Stimulated activated naive CD8-positive, alpha-beta T cell treated with anti-CD3 and anti-CD28 coated beads, Interleukin-15, Interleukin-2, amounts not matched to agents 100 ng/mL and 50 ng/mL, for 24 hours (primary cell): ENCODE results near the gene RYR3.

Source experiments
- H3K27ac Mint-ChIP-seq: one replicate; pipeline ENCODE4 v1.8.0; 2021; ENCODE audit warnings: mild to moderate bottlenecking, mixed read lengths
- H3K27me3 Mint-ChIP-seq: one replicate; pipeline ENCODE4 v1.8.0; 2021; ENCODE audit warnings: mixed read lengths
- H3K36me3 Mint-ChIP-seq: one replicate; pipeline ENCODE4 v1.8.0; 2021; ENCODE audit warnings: low read depth, mixed read lengths
- H3K4me1 Mint-ChIP-seq: one replicate; pipeline ENCODE4 v1.8.0; 2021; ENCODE audit warnings: low read depth, mixed read lengths
- H3K4me3 Mint-ChIP-seq: one replicate; pipeline ENCODE4 v1.8.0; 2021; ENCODE audit warnings: mild to moderate bottlenecking, mixed read lengths
- H3K9me3 Mint-ChIP-seq: one replicate; pipeline ENCODE4 v1.8.0; 2021; ENCODE audit warnings: mixed read lengths

RYR3 gene

GRCh38 chr15:33473005-33473404 is 162.2 kb downstream of the RYR3 start:
- no peak overlapping the region for H3K4me3 Mint-ChIP-seq
- H3K27me3 Mint-ChIP-seq, result peaks cover 10% of the 10 kb centered on the region
- H3K4me1 Mint-ChIP-seq, result no peaks in the 10 kb centered on the region
- no peaks in the 10 kb centered on the region for H3K36me3 Mint-ChIP-seq
- H3K9me3 Mint-ChIP-seq, result no peaks in the 10 kb centered on the region
- no peak overlapping the region for H3K27ac Mint-ChIP-seq

- Mint-ChIP-seq H3K4me3 (no peak overlapping the region), H3K9me3 (no peaks in the 10 kb centered on the region), H3K36me3 (no peaks in the 10 kb centered on the region), H3K4me1 (no peaks in the 10 kb centered on the region), H3K27ac (no peak overlapping the region), H3K27me3 (peaks cover 11% of the 10 kb centered on the region)
These were observed 162.9 kb downstream of the RYR3 start for GRCh38 chr15:33473714-33474113.

- Mint-ChIP-seq H3K4me3 (no peak overlapping the region), H3K4me1 (no peaks in the 10 kb centered on the region), H3K9me3 (no peaks in the 10 kb centered on the region), H3K27me3 (peaks cover 17% of the 10 kb centered on the region), H3K36me3 (no peaks in the 10 kb centered on the region), H3K27ac (no peak overlapping the region)
These were observed 165.3 kb downstream of the RYR3 start for GRCh38 chr15:33476076-33476475.

DNA sequence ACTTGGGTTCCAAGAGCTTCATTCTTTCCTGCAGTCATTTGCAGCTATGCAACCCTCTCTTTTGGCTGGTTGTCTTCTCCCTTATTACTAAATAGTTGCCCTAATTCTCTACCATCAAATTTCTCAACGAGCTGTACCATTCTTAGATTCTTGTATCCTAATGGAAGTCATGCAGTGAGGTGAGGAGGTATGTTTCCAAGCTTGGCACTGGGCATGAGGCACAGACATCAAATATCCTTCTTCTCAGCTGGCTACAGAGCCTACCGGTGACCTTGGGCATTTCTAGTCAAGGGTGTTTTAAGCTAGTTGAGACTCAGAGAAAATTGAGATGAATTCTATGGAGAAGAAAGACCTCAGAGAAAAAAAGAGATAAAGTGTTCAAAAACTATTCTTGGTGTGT is 166.1 kb downstream of the RYR3 start:
- no peaks in the 10 kb centered on the region for H3K36me3 Mint-ChIP-seq

GRCh38 chr15:33489335-33489734 is 178.6 kb downstream of the RYR3 start:
- Mint-ChIP-seq H3K4me1 (no peaks in the 10 kb centered on the region), H3K27ac (no peak overlapping the region), H3K9me3 (peaks cover 5% of the 10 kb centered on the region), H3K27me3 (no peaks in the 10 kb centered on the region), H3K36me3 (no peaks in the 10 kb centered on the region), H3K4me3 (no peak overlapping the region)

More for the DNA sequence above, 166.1 kb downstream of the RYR3 start:
- Mint-ChIP-seq H3K4me1 (no peaks in the 10 kb centered on the region), H3K27ac (no peak overlapping the region), H3K27me3 (peaks cover 17% of the 10 kb centered on the region), H3K9me3 (peaks cover under 1% of the 10 kb centered on the region), H3K4me3 (no peak overlapping the region)

DNA sequence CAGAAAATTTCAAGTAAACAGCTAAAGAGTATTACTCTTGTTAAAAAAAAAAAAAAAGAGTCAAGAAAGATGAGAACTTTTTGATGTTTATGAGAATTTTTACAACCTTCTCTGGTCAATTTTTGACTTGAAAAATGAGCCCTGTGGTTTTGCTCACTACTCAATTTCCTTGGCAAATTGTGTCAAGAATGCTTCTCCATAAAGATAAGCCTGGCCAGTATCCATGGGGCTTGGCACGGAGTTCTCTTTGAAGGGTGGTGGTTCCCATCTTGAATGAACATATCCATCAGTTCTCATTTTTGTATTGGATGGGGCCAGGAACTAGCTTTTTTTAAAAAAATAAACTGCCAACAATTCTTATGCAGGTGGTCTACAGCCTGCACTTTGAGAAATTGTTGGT is 179.9 kb downstream of the RYR3 start:
- H3K27me3 Mint-ChIP-seq, result no peaks in the 10 kb centered on the region
- no peaks in the 10 kb centered on the region for H3K4me1 Mint-ChIP-seq
- no peak overlapping the region for H3K4me3 Mint-ChIP-seq
- peaks cover 5% of the 10 kb centered on the region for H3K9me3 Mint-ChIP-seq
- no peak overlapping the region for H3K27ac Mint-ChIP-seq
- no peaks in the 10 kb centered on the region for H3K36me3 Mint-ChIP-seq

DNA sequence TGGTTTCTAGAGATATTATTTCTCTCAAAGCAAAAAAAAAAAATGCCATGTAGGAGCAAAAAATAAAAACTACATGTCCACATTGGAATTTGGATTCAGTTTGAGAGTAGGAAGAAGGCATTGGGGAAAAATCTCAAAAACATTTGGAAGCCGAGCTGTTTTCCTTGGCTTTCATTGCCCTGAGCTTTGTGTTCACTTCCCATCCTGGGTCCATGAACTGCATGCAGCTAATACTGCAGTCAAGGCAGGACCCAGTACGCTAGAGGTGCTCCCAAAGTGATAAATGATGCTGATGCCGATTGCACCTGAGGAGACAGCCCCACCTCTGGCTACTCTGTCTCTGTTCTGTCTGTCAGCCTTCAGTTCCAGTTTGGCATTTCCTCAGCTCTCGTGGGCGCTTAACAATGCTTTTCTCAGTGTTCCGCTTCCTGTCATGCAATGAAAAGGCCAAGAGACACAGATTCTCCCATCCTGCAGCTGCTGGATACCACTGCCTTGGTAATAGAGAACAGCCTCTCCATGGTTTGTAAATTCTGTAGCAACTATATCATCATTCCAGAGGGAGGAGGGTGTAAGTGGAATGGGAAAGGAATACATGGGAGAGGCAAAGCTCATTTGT is 181.8 kb downstream of the RYR3 start:
- Mint-ChIP-seq H3K4me1 (no peaks in the 10 kb centered on the region), H3K4me3 (no peak overlapping the region), H3K36me3 (no peaks in the 10 kb centered on the region), H3K27ac (no peak overlapping the region), H3K9me3 (peaks cover 5% of the 10 kb centered on the region), H3K27me3 (peaks cover 4% of the 10 kb centered on the region)

- Mint-ChIP-seq H3K27me3 (peaks cover 17% of the 10 kb centered on the region), H3K27ac (no peak overlapping the region), H3K36me3 (no peaks in the 10 kb centered on the region), H3K4me3 (no peak overlapping the region), H3K9me3 (peaks cover 4% of the 10 kb centered on the region), H3K4me1 (no peaks in the 10 kb centered on the region)
These were observed 183.5 kb downstream of the RYR3 start for GRCh38 chr15:33494306-33494705.

GRCh38 chr15:33500432-33501195 is 189.8 kb downstream of the RYR3 start:
- Mint-ChIP-seq H3K36me3 (no peaks in the 10 kb centered on the region), H3K9me3 (no peaks in the 10 kb centered on the region), H3K4me3 (no peak overlapping the region), H3K4me1 (no peaks in the 10 kb centered on the region), H3K27me3 (peaks cover 37% of the 10 kb centered on the region), H3K27ac (no peak overlapping the region)

DNA sequence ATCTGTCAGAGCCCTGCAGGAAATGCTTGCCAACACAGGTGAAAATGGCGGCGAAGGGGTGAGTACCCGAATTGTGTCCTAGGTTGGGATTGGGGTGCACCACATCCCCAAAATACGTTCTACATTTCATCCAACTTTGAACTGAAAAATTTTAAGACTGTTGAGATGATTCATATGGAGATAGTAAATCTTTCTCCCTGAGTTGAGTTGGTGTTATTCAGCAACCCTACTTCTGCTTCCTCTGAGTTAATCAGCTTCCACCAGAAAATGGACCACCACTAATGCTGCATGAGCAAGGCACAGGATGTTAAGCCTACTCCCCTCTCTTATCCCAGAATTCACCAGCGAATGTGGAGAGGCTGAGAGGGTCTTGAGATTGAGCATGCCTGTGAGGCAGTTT is 192.9 kb downstream of the RYR3 start:
- H3K27ac Mint-ChIP-seq, result no peak overlapping the region
- H3K4me1 Mint-ChIP-seq, result no peaks in the 10 kb centered on the region
- no peak overlapping the region for H3K4me3 Mint-ChIP-seq
- H3K9me3 Mint-ChIP-seq, result no peaks in the 10 kb centered on the region
- H3K36me3 Mint-ChIP-seq, result no peaks in the 10 kb centered on the region
- H3K27me3 Mint-ChIP-seq, result peaks cover 36% of the 10 kb centered on the region

DNA sequence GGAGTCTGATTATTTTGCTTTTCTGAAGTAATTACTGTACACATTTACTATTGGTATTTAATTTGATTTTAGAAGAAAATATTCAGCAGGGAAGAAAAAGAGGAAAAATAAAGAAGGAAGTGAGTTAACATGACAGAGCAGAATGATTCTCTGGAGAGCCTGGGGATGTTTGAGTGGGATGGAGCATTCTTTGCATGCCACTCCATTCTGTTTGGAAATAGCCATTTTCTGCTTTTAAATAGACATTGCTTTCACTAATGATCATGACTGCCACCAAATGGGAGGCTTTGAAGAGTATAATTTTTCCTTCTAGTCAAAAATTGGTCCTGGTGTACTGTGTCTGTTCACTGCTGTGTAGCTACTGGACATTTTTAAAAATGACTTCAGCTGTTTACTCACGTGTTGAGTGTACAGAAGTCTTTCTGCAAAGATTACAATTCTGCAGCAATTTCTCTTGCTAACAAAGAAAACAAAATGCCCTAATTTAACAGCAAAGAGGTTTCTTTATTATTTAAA is 196.1 kb downstream of the RYR3 start:
- no peak overlapping the region for H3K27ac Mint-ChIP-seq
- H3K4me3 Mint-ChIP-seq, result no peak overlapping the region
- H3K27me3 Mint-ChIP-seq, result peaks cover 30% of the 10 kb centered on the region
- no peaks in the 10 kb centered on the region for H3K9me3 Mint-ChIP-seq
- no peaks in the 10 kb centered on the region for H3K4me1 Mint-ChIP-seq
- H3K36me3 Mint-ChIP-seq, result no peaks in the 10 kb centered on the region

- H3K9me3 Mint-ChIP-seq, result no peaks in the 10 kb centered on the region
- H3K4me1 Mint-ChIP-seq, result no peaks in the 10 kb centered on the region
- H3K36me3 Mint-ChIP-seq, result no peaks in the 10 kb centered on the region
- H3K27ac Mint-ChIP-seq, result no peak overlapping the region
- peaks cover 30% of the 10 kb centered on the region for H3K27me3 Mint-ChIP-seq
- H3K4me3 Mint-ChIP-seq, result no peak overlapping the region
These were observed 197.9 kb downstream of the RYR3 start for GRCh38 chr15:33508703-33509102.

DNA sequence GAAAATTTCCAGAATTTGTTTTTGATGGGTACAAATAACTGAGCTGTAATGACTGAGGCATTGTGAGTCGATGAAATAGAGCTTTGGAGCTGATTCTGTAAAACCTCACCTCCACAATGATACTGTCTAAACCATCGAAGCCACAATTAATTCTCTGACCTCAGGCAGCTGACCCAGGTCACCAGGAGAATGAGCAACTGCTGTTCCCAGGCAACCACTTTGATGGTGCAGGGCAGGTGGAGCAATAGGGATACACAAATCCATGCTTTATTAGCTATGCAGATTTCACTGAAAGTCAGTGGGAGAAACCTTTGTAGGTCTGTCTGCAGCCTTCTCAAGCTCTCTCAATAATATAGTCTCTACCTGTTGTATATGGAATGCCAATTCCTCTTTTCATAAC is 204.4 kb downstream of the RYR3 start:
- H3K4me1 Mint-ChIP-seq, result no peaks in the 10 kb centered on the region

DNA sequence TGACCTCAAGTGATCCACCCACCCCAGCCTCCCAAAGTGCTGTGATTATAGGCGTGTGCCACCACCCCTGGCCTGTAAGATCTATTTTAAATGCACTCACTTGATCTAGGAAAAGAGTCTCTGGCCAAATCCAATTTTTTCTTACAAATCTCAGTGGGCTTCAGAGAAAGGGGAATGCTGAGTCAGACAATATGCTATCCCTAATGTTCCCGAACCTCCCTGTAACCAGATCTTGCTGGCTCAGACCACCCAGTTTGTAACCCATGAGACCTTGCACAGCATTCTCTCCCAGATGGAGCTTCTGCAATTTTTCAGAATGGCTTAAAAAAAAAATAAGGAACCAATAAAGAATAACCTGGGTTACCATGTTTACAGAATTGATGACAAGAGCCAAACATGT is 205.8 kb downstream of the RYR3 start:
- Mint-ChIP-seq H3K36me3 (no peaks in the 10 kb centered on the region), H3K9me3 (no peaks in the 10 kb centered on the region), H3K27me3 (peaks cover 13% of the 10 kb centered on the region), H3K27ac (no peak overlapping the region), H3K4me1 (no peaks in the 10 kb centered on the region), H3K4me3 (no peak overlapping the region)

More for the DNA sequence above, 204.4 kb downstream of the RYR3 start:
- peaks cover 17% of the 10 kb centered on the region for H3K27me3 Mint-ChIP-seq
- H3K4me3 Mint-ChIP-seq, result no peak overlapping the region
- H3K9me3 Mint-ChIP-seq, result no peaks in the 10 kb centered on the region
- no peaks in the 10 kb centered on the region for H3K36me3 Mint-ChIP-seq
- no peak overlapping the region for H3K27ac Mint-ChIP-seq

DNA sequence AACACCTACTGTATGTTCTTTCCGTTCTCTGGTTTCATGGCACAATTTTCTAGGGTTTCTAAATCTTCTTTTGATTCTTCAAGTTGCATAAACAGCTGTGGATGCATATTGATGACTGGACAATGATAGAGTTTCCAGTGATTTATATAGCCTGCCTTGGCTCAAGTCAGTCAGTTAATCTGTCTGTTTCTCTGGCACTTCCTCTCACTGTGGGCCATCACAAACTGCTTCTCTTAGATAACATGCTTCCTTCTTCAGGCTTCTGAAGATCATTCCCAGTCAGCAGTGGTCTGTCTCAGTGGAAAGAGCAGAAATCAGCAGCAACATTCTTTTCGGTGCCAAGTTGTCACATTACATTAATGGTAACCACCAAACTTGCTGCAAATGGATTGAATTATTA is 207.2 kb downstream of the RYR3 start:
- H3K27me3 Mint-ChIP-seq, result peaks cover 9% of the 10 kb centered on the region
- H3K36me3 Mint-ChIP-seq, result no peaks in the 10 kb centered on the region
- no peak overlapping the region for H3K4me3 Mint-ChIP-seq
- H3K27ac Mint-ChIP-seq, result no peak overlapping the region
- no peaks in the 10 kb centered on the region for H3K4me1 Mint-ChIP-seq
- H3K9me3 Mint-ChIP-seq, result no peaks in the 10 kb centered on the region
